WERI-Rb-1 (cell line): ENCODE measurements around the gene PIEZO1.

Experiments used
- DNase-seq: peaks from one replicate; pipeline ENCODE4 v3.0.0-alpha.2; 2020
- H3K27ac ChIP-seq: fragments of 250-450 bp; sonication (Bioruptor Pico); 2 replicates; pipeline ENCODE4 v1.5.1; 2020; ENCODE audit warnings: mild to moderate bottlenecking, moderate library complexity
- H3K27me3 ChIP-seq: fragments of 250-450 bp; sonication (Bioruptor Pico); 2 replicates; pipeline ENCODE4 v1.5.1; 2021; ENCODE audit warnings: mild to moderate bottlenecking, low read depth, moderate library complexity; ENCODE audit not compliant: insufficient read depth, severe bottlenecking
- H3K36me3 ChIP-seq: fragments of 250-450 bp; sonication (Bioruptor Pico); 2 replicates; pipeline ENCODE4 v1.5.1; 2020; ENCODE audit warnings: mild to moderate bottlenecking, moderate library complexity
- H3K4me3 ChIP-seq: 2 replicates; pipeline ENCODE4 v1.5.1; 2011; ENCODE audit warnings: low read depth, mild to moderate bottlenecking, control low read depth, low read length
- H3K9me3 ChIP-seq: fragments of 250-450 bp; sonication (Bioruptor Pico); 2 replicates; pipeline ENCODE4 v1.5.1; 2021; ENCODE audit warnings: mild to moderate bottlenecking, moderate library complexity; ENCODE audit not compliant: severe bottlenecking
- TF ChIP-seq, protein P1 (sequence below): IDR thresholded peaks from 2 replicates; pipeline ENCODE4 v1.5.1; 2011; ENCODE audit warnings: low read depth, mild to moderate bottlenecking, control low read depth, inconsistent platforms, low read length

The PIEZO1 gene

DNA sequence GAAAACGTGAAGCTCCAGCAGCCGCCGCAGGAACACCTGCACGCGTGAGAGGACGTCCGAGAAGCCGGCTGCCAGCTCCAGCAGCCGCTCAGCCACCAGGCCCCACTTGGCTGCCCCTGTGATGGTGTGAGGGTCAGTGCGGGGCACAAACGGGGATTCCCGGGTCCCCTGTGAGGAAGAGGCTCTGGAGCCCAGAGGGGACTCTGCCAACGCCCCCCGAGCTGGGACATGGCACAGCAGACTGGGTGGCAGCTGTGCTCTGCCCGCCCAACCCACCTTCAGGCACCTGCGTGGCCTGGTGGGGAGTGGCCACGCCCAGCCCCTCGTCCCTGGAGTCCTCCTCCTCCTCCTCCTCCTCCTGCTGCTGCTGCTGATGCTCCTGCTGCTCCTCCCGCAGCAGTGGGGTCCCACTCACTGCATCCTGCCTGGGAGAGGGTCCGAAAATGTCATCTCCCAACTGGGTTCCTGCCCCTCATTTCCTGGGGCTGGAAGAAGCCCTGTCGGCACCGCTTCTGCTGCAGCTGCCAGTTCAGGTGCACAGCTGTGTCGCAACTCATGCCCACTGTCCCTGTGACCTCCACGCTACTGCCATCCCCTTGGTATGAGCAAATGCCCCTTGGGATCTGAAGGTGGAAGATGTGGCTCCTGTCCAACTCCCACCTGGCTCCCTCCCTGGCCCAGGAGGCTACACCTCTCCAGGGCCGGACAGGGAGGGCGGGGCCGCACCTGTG lies 51.2 kb downstream of the PIEZO1 start:
- DNase-seq = no peak
- Histone ChIP-seq H3K27me3 (no peaks in the 10 kb centered on the region), H3K4me3 (no peak overlapping the region), H3K9me3 (no peaks in the 10 kb centered on the region), H3K27ac (no peak overlapping the region), H3K36me3 (no peaks in the 10 kb centered on the region)
- TF ChIP-seq, protein P1, sequence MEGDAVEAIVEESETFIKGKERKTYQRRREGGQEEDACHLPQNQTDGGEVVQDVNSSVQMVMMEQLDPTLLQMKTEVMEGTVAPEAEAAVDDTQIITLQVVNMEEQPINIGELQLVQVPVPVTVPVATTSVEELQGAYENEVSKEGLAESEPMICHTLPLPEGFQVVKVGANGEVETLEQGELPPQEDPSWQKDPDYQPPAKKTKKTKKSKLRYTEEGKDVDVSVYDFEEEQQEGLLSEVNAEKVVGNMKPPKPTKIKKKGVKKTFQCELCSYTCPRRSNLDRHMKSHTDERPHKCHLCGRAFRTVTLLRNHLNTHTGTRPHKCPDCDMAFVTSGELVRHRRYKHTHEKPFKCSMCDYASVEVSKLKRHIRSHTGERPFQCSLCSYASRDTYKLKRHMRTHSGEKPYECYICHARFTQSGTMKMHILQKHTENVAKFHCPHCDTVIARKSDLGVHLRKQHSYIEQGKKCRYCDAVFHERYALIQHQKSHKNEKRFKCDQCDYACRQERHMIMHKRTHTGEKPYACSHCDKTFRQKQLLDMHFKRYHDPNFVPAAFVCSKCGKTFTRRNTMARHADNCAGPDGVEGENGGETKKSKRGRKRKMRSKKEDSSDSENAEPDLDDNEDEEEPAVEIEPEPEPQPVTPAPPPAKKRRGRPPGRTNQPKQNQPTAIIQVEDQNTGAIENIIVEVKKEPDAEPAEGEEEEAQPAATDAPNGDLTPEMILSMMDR = no peak

DNA sequence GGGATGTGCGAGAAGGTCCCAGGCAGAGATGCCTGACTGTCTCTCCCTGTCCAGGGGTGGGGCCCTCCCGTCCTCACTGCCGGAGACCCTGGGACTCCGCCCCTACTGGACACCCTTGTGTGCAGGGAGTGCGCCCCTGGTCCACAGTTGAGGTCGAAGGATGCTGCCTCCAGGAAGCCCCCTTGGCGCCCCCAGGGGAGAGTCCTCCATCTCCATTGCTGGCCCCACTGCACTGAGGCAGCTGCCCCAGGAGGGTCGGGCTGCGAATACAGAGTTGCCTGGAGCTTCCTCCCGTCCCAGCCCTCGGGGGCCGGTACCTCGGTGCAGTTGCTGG lies 52.1 kb downstream of the PIEZO1 start:
- no peak for DNase-seq
- H3K4me3 ChIP-seq = no peak overlapping the region
- no peak overlapping the region for H3K27ac ChIP-seq
- H3K9me3 ChIP-seq = no peaks in the 10 kb centered on the region
- H3K36me3 ChIP-seq = no peaks in the 10 kb centered on the region
- H3K27me3 ChIP-seq = no peaks in the 10 kb centered on the region
- TF ChIP-seq, protein P1 = no peak

DNA sequence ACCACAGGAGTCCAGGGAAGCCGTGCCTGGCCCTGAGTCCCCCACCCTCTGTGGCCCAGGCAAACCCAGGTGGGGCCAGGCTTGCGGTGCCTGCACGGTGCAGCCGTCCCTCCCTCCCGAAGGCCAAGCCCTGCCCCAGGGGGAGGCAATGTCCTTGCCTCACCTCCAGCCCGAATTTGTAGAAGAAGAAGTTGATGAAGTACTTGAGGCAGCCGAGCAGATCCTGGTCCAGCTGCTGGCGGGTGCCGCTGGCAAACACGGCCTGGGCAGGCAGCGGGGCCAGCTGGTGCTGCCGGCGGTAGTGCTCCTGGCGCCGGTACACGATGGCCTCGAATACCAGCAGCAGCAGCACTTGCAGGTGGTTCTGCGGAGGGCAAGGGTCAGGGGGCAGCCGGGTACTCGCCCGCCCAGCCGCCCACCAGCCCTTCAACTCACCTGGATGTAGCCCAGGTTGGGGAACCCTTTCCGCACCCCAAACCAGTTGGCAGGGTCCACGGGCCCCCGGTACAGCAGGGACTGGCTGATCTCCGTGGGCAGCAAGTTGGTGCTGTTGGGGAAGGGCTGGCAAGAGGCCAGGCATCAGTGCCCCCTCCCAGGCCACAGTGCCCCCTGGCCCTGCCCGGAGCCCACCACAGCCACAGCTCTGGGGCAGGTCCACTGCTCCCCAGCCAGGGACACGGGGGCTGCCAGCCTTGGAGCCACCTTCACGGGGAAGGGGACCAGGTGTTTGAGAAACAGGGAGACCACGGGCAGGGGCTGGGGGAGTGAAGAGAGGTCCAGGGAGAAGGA lies 52.7 kb downstream of the PIEZO1 start:
- TF ChIP-seq, protein P1 = no peak
- DNase-seq = no peak
- Histone ChIP-seq H3K4me3 (no peak overlapping the region), H3K27me3 (no peaks in the 10 kb centered on the region), H3K9me3 (no peaks in the 10 kb centered on the region), H3K27ac (no peak overlapping the region), H3K36me3 (no peaks in the 10 kb centered on the region)

DNA sequence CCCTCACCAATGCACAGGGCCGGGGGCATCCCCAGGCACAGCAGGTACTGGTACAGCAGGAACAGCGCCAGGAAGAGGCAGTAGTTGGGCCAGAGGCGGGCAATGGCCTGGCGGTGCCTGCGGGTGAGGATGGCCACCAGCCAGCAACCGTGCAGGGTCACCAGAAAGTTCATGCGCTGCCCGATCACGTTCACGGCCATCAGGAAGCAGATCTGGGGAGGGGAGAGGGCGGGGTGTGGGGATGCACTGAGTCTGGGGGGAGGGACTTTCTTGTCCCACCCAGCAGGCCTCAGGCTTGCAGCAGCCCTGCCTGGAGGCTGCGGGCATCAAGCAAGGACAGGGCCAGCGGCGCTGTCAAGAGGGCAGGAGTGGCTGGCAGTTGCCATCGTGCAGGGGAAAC lies 53.3 kb downstream of the PIEZO1 start:
- Histone ChIP-seq H3K36me3 (no peaks in the 10 kb centered on the region), H3K27ac (no peak overlapping the region), H3K9me3 (no peaks in the 10 kb centered on the region), H3K4me3 (no peak overlapping the region), H3K27me3 (no peaks in the 10 kb centered on the region)
- TF ChIP-seq, protein P1 = no peak
- DNase-seq = no peak

DNA sequence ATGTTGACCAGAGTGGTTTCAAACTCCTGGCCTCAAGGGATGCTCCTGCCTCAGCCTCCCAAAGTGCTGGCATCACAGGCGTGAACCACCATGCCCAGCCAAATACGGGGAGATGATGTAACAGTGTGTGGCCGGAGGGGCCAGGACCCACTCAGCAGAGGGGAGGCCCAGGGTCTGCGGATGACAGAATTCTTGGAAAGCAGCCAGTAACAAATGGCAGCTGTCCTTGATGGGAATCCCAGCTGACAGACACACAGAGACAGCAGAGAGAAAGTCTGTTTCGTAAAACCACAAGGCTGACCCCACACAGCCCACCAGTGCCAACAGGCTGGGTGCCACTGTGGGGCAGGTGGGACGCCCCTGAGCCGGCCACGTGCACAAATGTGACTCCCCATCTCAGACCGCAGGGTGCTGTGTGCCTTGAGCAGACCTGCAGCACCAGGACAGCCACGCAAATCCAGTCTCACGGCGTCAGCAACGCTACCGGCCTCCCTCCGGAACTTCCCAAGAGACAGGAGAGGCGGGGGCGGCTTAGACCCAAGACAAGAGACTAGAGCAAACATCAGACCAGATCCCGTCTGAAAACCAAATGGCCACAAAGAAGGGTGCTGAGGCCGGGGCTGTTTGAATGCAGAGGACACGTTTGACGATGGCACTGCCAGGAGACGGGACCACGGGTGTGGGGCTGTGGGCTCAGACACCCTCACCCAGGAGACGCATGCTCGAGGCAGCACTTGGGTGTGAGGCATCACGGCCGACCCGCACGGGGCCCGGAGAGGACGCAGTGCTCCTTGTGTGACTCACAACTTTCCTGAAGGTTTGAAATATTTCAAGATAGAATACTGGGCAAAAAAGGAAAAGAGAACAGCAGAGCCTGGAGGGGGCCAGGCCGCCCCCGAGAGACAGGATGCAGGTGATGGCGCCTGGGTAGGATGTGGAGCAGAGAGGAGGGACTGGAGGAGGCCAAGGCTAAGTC lies 54.1 kb downstream of the PIEZO1 start:
- H3K27me3 ChIP-seq = no peaks in the 10 kb centered on the region
- H3K27ac ChIP-seq = no peak overlapping the region
- TF ChIP-seq, protein P1 = no peak
- no peaks in the 10 kb centered on the region for H3K9me3 ChIP-seq
- no peak for DNase-seq
- H3K36me3 ChIP-seq = no peaks in the 10 kb centered on the region
- no peak overlapping the region for H3K4me3 ChIP-seq
